H1 (cell line): ENCODE measurements around the gene ENPP6.

Experiments used
- CBX5 ChIP-seq: fragments of 300-800, 300-1000 bp; sonication (generic); IDR thresholded peaks from 2 replicates; pipeline ENCODE4 v1.7.1; 2016; ENCODE audit warnings: antibody characterized with exemption, low read length, low read depth
- EP300 ChIP-seq, 2 experiments: IDR thresholded peaks; 1 replicate in 1 of 2; 2 replicates in 1 of 2; pipeline ENCODE4 v1.6.1; 2011 to 2012; ENCODE audit warnings: low read depth in 2 of 2, low read length in 2 of 2, mild to moderate bottlenecking in 2 of 2, borderline replicate concordance in 1 of 2, inconsistent platforms in 1 of 2, moderate library complexity in 1 of 2
- JUN ChIP-seq: IDR thresholded peaks from 2 replicates; pipeline ENCODE4 v1.6.1; 2011; ENCODE audit warnings: low read depth, mild to moderate bottlenecking, improper control_type of control experiment, low read length
- PHF8 ChIP-seq: fragments of 200-600 bp; sonication (generic); conservative IDR thresholded peaks from 2 replicates; pipeline ENCODE4 v1.7.1; 2012; ENCODE audit warnings: low read depth, mild to moderate bottlenecking, inconsistent platforms, low read length, moderate library complexity
- POLR2A ChIP-seq, 2 experiments: IDR thresholded peaks; 1 replicate in 1 of 2; 2 replicates in 1 of 2; pipeline ENCODE4 v1.6.1; 2011; ENCODE audit warnings: low read depth in 2 of 2, low read length in 2 of 2, mild to moderate bottlenecking in 2 of 2; ENCODE audit errors: control extremely low read depth in 1 of 2
- RAD21 ChIP-seq, 2 experiments: IDR thresholded peaks in 1 of 2; conservative IDR thresholded peaks in 1 of 2; 2 replicates each; pipeline ENCODE4 v1.6.1; 2011; ENCODE audit warnings: low read depth in 2 of 2, low read length in 2 of 2, improper control_type of control experiment in 1 of 2, inconsistent platforms in 1 of 2, mild to moderate bottlenecking in 1 of 2, moderate library complexity in 1 of 2
- TAF1 ChIP-seq: IDR thresholded peaks from 2 replicates; pipeline ENCODE4 v1.6.1; 2011; ENCODE audit warnings: mild to moderate bottlenecking, low read depth, low read length
- TF ChIP-seq, protein P1 (sequence below), 3 experiments: IDR thresholded peaks; 1 replicate in 2 of 3; 2 replicates in 1 of 3; pipeline versions ENCODE4 v1.5.1 to v1.6.1; 2011; ENCODE audit warnings: low read length in 3 of 3, mild to moderate bottlenecking in 3 of 3, inconsistent platforms in 2 of 3, low read depth in 1 of 3, moderate library complexity in 1 of 3; ENCODE audit not compliant: insufficient read depth in 1 of 3; ENCODE audit errors: control extremely low read depth in 1 of 3

DNA sequence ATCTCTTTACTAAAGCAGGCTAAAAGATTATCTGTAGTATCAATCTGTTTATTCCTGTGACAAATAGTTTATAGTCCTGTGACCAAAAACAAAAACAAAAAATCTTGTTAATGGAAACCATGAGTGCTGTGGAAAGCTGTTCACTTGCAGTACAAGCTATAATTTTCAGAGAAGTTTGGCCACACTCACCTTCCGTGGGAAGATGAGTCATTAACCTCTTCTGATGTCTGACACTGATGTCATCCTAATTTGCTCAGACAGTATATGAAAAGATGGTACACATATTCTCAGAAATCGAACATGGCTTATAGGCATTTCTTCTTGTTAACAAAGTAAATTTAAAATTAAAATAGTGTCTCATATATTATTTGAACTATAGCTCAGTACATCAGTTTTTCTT lies 19.9 kb upstream of the ENPP6 start:
- TF ChIP-seq, protein P1, sequence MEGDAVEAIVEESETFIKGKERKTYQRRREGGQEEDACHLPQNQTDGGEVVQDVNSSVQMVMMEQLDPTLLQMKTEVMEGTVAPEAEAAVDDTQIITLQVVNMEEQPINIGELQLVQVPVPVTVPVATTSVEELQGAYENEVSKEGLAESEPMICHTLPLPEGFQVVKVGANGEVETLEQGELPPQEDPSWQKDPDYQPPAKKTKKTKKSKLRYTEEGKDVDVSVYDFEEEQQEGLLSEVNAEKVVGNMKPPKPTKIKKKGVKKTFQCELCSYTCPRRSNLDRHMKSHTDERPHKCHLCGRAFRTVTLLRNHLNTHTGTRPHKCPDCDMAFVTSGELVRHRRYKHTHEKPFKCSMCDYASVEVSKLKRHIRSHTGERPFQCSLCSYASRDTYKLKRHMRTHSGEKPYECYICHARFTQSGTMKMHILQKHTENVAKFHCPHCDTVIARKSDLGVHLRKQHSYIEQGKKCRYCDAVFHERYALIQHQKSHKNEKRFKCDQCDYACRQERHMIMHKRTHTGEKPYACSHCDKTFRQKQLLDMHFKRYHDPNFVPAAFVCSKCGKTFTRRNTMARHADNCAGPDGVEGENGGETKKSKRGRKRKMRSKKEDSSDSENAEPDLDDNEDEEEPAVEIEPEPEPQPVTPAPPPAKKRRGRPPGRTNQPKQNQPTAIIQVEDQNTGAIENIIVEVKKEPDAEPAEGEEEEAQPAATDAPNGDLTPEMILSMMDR (IDR thresholded peaks at IDR 0.05; ENCODE audit: control extremely low read depth in 1 of 3, insufficient read depth in 1 of 3, low read depth in 1 of 3, low read length in 3 of 3) = no peak
- TF ChIP-seq EP300 (IDR thresholded peaks at IDR 0.05; ENCODE audit: borderline replicate concordance in 1 of 2, low read depth in 2 of 2, low read length in 2 of 2) (no peak), RAD21 (IDR thresholded peaks at IDR 0.05 in 1 of 2, conservative IDR thresholded peaks at IDR 0.05 in 1 of 2; ENCODE audit: low read depth in 2 of 2, low read length in 2 of 2) (no peak), TAF1 (no peak), PHF8 (no peak), POLR2A (IDR thresholded peaks at IDR 0.05; ENCODE audit: control extremely low read depth in 1 of 2, low read depth in 2 of 2, low read length in 2 of 2) (no peak), JUN (no peak), CBX5 (no peak)
